ENCODE measurements around the gene GNRHR. TPM values are rescaled to one million over a fixed set of nuclear protein-coding genes. Genes with fewer than 3 reads are reported as not detected.
A peak's percentile ranks its signal among the peaks of the same experiment; 100 is the strongest.

GNRHR gene
- total RNA-seq, 1 donor from 2014 or later, result under 0.01 TPM

GRCh38 chr4:67701517-67701850 is 52.7 kb downstream of the GNRHR start:
- H3K27me3 ChIP-seq (ENCODE audit: control insufficient read depth, insufficient read depth, low read length), result no peaks in the 10 kb centered on the region
- H3K4me3 ChIP-seq (ENCODE audit: low read depth, low read length), result peak overlapping the region; percentile 95
- no peak for FAIRE-seq
- H3K36me3 ChIP-seq (ENCODE audit: control insufficient read depth, insufficient read depth, low read length), result no peaks in the 10 kb centered on the region
- no peak for DNase-seq (ENCODE audit: low read depth)
- no peak for TF ChIP-seq CTCF (IDR thresholded peaks at IDR 0.05; ENCODE audit: insufficient read depth, low read length, severe bottlenecking)

- TF ChIP-seq CTCF (IDR thresholded peaks at IDR 0.05; ENCODE audit: insufficient read depth, low read length, severe bottlenecking), result peak; percentile 51
- peak within 1 kb of the TSS; percentile 95 for H3K4me3 ChIP-seq (ENCODE audit: low read depth, low read length)
- H3K27me3 ChIP-seq (ENCODE audit: control insufficient read depth, insufficient read depth, low read length), result no peaks in the 10 kb centered on the region
- no peaks in the 10 kb centered on the region for H3K36me3 ChIP-seq (ENCODE audit: control insufficient read depth, insufficient read depth, low read length)
- peak; percentile 92 for DNase-seq (ENCODE audit: low read depth)
- peak; percentile 23 for FAIRE-seq
These were observed 53.3 kb downstream of the GNRHR start, which contains the start of gene UBA6 for GRCh38 chr4:67700738-67701516. Gene UBA6 (minus strand): TSS chr4:67701155. CDS start chr4:67701119, 36 bp downstream.

- TF ChIP-seq CTCF (IDR thresholded peaks at IDR 0.05; ENCODE audit: insufficient read depth, low read length, severe bottlenecking), result no peak
- H3K36me3 ChIP-seq (ENCODE audit: control insufficient read depth, insufficient read depth, low read length), result no peaks in the 10 kb centered on the region
- H3K27me3 ChIP-seq (ENCODE audit: control insufficient read depth, insufficient read depth, low read length), result no peaks in the 10 kb centered on the region
- H3K4me3 ChIP-seq (ENCODE audit: low read depth, low read length), result peak overlapping the region; percentile 95
- DNase-seq (ENCODE audit: low read depth) (peak; percentile 66), FAIRE-seq (no peak)
These were observed 54.0 kb downstream of the GNRHR start for GRCh38 chr4:67700116-67700737.

GRCh38 chr4:67699603-67700002 is 54.6 kb downstream of the GNRHR start:
- H3K36me3 ChIP-seq (ENCODE audit: control insufficient read depth, insufficient read depth, low read length), result no peaks in the 10 kb centered on the region
- no peak for TF ChIP-seq CTCF (IDR thresholded peaks at IDR 0.05; ENCODE audit: insufficient read depth, low read length, severe bottlenecking)
- FAIRE-seq, result no peak
- H3K27me3 ChIP-seq (ENCODE audit: control insufficient read depth, insufficient read depth, low read length), result no peaks in the 10 kb centered on the region
- peak overlapping the region; percentile 95 for H3K4me3 ChIP-seq (ENCODE audit: low read depth, low read length)
- DNase-seq (ENCODE audit: low read depth), result no peak

- H3K27me3 ChIP-seq (ENCODE audit: control insufficient read depth, insufficient read depth, low read length), result no peaks in the 10 kb centered on the region
- no peak for TF ChIP-seq CTCF (IDR thresholded peaks at IDR 0.05; ENCODE audit: insufficient read depth, low read length, severe bottlenecking)
- no peak overlapping the region for H3K4me3 ChIP-seq (ENCODE audit: low read depth, low read length)
- no peaks in the 10 kb centered on the region for H3K36me3 ChIP-seq (ENCODE audit: control insufficient read depth, insufficient read depth, low read length)
- FAIRE-seq, result no peak
- no peak for DNase-seq (ENCODE audit: low read depth)
These were observed 56.1 kb downstream of the GNRHR start for GRCh38 chr4:67697860-67698687.
